ENCODE results near the gene PCDH9.
"Not testable (repeated sequence)": the region's sequence is repeated elsewhere in the genome, so short reads cannot be mapped to it uniquely, and the experiment has no call there.

PCDH9 gene

DNA sequence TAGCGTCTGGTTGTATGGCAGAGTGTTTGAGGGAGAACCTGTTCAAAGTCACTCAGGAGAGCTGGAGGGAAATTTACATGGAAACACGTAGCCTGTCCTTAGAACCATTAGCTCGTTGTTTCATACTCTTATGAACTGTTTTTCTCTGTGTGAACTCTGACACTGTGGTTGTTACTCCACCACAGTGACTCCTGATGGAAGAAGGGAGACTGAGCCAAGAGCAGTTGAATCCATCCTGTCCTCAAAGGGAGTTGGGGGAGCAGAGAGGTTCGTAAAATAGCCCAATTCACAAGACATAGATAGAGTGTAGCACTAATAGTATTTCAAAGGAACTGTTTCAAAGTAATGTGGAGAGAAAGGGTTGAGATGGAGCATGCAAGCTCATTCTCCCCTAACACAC lies 964.8 kb downstream of the PCDH9 start:
- no peak overlapping the region for H3K4me3 ChIP-seq (ENCODE audit: low read depth, low read length)
- TF ChIP-seq, protein P1, sequence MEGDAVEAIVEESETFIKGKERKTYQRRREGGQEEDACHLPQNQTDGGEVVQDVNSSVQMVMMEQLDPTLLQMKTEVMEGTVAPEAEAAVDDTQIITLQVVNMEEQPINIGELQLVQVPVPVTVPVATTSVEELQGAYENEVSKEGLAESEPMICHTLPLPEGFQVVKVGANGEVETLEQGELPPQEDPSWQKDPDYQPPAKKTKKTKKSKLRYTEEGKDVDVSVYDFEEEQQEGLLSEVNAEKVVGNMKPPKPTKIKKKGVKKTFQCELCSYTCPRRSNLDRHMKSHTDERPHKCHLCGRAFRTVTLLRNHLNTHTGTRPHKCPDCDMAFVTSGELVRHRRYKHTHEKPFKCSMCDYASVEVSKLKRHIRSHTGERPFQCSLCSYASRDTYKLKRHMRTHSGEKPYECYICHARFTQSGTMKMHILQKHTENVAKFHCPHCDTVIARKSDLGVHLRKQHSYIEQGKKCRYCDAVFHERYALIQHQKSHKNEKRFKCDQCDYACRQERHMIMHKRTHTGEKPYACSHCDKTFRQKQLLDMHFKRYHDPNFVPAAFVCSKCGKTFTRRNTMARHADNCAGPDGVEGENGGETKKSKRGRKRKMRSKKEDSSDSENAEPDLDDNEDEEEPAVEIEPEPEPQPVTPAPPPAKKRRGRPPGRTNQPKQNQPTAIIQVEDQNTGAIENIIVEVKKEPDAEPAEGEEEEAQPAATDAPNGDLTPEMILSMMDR (IDR thresholded peaks at IDR 0.05; ENCODE audit: low read depth, low read length): no peak

DNA sequence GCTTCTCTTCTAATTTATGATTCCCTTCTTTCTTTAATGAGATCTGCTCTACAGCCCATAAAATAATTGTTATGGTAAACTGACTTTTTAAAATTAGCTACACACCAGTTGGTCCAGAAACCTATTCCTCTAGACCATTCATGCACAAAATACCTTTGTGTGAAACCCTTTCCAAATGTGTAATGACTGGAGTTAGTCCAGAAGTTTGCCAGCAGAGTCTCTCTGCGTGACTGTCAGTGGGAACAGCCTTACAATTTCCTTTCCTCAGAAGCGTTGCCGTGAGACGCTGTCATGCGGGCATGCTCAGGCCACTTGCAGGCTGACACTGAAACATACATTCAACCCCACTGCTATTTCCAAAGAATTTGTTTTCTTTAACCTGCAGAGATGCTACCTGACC lies 965.2 kb downstream of the PCDH9 start:
- TF ChIP-seq, protein P1 (IDR thresholded peaks at IDR 0.05; ENCODE audit: low read depth, low read length): no peak
- H3K4me3 ChIP-seq (ENCODE audit: low read depth, low read length): no peak overlapping the region

DNA sequence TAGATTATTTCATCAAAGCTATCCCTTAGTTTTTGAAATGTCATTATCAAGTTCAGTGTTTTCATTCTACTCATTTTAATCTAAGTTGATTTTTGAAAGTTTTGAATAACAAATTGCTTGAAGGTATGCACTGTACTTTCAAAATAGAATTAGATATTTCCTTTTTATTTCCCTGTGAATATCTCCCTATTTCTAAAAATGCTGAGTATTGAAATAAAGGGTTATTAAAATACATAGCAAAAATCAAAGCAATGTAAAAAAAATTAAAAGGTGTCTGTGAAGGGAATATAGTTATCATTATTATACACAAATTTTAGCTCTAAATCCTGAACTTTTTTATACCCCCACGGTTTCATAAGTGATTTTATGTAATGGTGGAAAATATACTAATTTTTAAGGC lies 967.8 kb downstream of the PCDH9 start:
- TF ChIP-seq, protein P1 (IDR thresholded peaks at IDR 0.05; ENCODE audit: low read depth, low read length): no peak
- H3K4me3 ChIP-seq (ENCODE audit: low read depth, low read length): no peak overlapping the region

DNA sequence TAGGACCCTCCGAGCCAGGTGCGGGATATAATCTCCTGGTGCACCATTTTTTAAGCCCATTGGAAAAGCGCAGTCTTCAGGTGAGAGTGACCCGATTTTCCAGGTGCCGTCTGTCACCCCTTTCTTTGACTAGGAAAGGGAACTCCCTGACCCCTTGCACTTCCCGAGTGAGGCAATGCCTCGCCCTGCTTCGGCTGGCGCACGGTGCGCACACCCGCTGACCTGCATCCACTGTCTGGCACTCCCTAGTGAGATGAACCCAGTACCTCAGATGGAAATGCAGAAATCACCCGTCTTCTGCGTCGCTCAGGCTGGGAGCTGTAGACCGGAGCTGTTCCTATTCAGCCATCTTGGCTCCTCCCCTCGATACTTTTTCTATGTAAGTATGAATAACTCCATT lies 970.7 kb downstream of the PCDH9 start:
- not testable (repeated sequence) for H3K4me3 ChIP-seq (ENCODE audit: low read depth, low read length)
